NB4 (cell line): ENCODE results near the gene CCT6B.

Experiments
- DNase-seq: peaks from one replicate; pipeline ENCODE4 v3.0.0; 2010; ENCODE audit warnings: low read depth
- H3K4me3 ChIP-seq: one replicate; pipeline ENCODE4 v1.5.1; 2011; ENCODE audit warnings: mild to moderate bottlenecking, low read depth, low read length, moderate library complexity
- CTCF ChIP-seq: IDR thresholded peaks from one replicate; pipeline ENCODE4 v1.5.1; 2012; ENCODE audit warnings: low read depth, low read length
- MAX ChIP-seq: IDR thresholded peaks from 2 replicates; pipeline ENCODE4 v1.6.1; 2011; ENCODE audit warnings: low read depth, low read length
- MYC ChIP-seq: IDR thresholded peaks from 2 replicates; pipeline ENCODE4 v1.6.1; 2011; ENCODE audit warnings: low read depth, low read length
- POLR2A ChIP-seq: IDR thresholded peaks from 2 replicates; pipeline ENCODE4 v1.6.1; 2011; ENCODE audit warnings: mild to moderate bottlenecking; ENCODE audit not compliant: insufficient read length; ENCODE audit errors: extremely low read depth

The CCT6B gene

GRCh38 chr17:34917381-34917780 is 43.9 kb downstream of the CCT6B start:
- no peak for DNase-seq
- no peak overlapping the region for H3K4me3 ChIP-seq
- TF ChIP-seq CTCF: no peak
- no peak for TF ChIP-seq POLR2A
- TF ChIP-seq MYC: no peak
- TF ChIP-seq MAX: no peak

- no peak for DNase-seq
- TF ChIP-seq MAX (no peak), POLR2A (no peak), CTCF (no peak), MYC (no peak)
Observed at GRCh38 chr17:34916120-34916519, 45.1 kb downstream of the CCT6B start.

DNA sequence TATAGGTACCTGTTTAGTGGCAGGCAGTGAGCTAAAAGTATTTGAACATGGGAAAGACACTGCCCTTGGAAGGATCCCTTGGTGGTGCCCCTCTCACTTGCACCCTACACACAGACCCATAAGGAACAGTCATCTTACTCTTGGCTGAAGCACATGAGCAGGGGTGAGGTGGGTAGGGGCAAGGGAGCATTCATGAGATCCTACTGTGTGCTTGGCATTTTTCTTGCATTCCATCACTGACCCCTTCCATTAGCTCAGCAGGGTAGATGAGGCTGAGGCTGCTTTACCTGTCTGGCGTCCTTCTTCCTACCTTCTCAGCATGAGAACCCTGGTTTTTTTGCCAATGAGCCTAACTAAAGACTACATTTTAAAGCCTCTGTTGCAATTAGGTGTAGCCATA is 48.3 kb downstream of the CCT6B start:
- H3K4me3 ChIP-seq: no peak overlapping the region
- no peak for TF ChIP-seq CTCF
- TF ChIP-seq MAX: no peak
- TF ChIP-seq MYC: no peak
- no peak for TF ChIP-seq POLR2A
- DNase-seq: no peak

More at GRCh38 chr17:34916120-34916519, 45.1 kb downstream of the CCT6B start:
- H3K4me3 ChIP-seq: no peak overlapping the region

DNA sequence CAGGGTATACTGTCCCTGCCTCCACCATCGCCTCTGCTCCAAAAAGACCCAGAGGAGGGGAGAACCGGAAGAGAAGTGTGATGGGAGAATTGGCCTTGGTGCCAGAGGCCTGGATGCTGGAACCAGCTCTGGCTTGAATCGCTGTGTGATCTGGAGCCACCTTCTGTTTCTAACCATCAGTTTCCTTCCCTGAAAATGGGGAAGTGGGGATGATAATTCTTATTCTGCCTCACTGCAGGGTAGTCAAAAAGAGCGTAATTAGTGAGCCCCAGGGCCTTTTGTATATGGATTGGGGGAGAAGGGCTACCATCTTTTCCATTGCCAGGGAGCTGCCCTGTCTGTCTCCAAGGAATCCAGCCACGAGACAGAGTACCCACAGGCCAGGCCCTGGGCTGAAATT is 52.2 kb downstream of the CCT6B start:
- no peak for DNase-seq
- TF ChIP-seq MAX: no peak
- TF ChIP-seq POLR2A: no peak
- no peak for TF ChIP-seq MYC
- TF ChIP-seq CTCF: no peak
- no peak overlapping the region for H3K4me3 ChIP-seq

GRCh38 chr17:34902831-34903547 is 58.3 kb downstream of the CCT6B start:
- no peak for DNase-seq
- no peak overlapping the region for H3K4me3 ChIP-seq

GRCh38 chr17:34899643-34900291 is 61.5 kb downstream of the CCT6B start:
- H3K4me3 ChIP-seq: no peak overlapping the region
- DNase-seq: no peak
- TF ChIP-seq POLR2A (no peak), CTCF (no peak), MYC (no peak), MAX (no peak)

More at GRCh38 chr17:34902831-34903547, 58.3 kb downstream of the CCT6B start:
- TF ChIP-seq MYC (no peak), POLR2A (no peak), MAX (no peak)
